Measurements from ENCODE around the gene ITSN2.

DNA sequence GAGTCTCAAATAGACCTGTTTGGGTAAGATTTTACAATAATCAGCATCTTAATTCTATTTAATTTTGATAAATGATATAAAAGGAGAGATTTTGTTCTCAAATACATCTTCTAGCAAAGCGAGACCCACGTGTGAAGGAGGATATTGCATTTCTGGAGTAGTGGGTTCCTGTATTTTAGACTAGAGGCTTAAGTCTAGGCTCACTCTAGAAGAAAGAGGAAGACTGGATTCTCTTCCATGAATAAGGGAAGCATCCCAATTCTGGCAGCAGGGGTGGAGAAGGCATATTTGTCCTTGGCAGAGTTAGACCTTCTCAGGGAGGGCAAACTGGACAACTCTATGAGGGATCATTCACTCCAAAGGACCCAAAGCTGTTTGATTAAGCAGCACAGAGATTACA is 196.7 kb downstream of the ITSN2 start:
- TF ChIP-seq, protein P1, sequence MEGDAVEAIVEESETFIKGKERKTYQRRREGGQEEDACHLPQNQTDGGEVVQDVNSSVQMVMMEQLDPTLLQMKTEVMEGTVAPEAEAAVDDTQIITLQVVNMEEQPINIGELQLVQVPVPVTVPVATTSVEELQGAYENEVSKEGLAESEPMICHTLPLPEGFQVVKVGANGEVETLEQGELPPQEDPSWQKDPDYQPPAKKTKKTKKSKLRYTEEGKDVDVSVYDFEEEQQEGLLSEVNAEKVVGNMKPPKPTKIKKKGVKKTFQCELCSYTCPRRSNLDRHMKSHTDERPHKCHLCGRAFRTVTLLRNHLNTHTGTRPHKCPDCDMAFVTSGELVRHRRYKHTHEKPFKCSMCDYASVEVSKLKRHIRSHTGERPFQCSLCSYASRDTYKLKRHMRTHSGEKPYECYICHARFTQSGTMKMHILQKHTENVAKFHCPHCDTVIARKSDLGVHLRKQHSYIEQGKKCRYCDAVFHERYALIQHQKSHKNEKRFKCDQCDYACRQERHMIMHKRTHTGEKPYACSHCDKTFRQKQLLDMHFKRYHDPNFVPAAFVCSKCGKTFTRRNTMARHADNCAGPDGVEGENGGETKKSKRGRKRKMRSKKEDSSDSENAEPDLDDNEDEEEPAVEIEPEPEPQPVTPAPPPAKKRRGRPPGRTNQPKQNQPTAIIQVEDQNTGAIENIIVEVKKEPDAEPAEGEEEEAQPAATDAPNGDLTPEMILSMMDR (IDR thresholded peaks at IDR 0.05; ENCODE audit: low read depth, low read length, missing input control), result no peak
- TF ChIP-seq TAF1 (conservative IDR thresholded peaks at IDR 0.05) (no peak), YY1 (IDR thresholded peaks at IDR 0.05) (no peak), JUND (IDR thresholded peaks at IDR 0.05) (no peak), SP1 (IDR thresholded peaks at IDR 0.05) (no peak), NR2F2 (IDR thresholded peaks at IDR 0.05) (no peak), RXRA (IDR thresholded peaks at IDR 0.05) (no peak)
- TF ChIP-seq, protein P2, sequence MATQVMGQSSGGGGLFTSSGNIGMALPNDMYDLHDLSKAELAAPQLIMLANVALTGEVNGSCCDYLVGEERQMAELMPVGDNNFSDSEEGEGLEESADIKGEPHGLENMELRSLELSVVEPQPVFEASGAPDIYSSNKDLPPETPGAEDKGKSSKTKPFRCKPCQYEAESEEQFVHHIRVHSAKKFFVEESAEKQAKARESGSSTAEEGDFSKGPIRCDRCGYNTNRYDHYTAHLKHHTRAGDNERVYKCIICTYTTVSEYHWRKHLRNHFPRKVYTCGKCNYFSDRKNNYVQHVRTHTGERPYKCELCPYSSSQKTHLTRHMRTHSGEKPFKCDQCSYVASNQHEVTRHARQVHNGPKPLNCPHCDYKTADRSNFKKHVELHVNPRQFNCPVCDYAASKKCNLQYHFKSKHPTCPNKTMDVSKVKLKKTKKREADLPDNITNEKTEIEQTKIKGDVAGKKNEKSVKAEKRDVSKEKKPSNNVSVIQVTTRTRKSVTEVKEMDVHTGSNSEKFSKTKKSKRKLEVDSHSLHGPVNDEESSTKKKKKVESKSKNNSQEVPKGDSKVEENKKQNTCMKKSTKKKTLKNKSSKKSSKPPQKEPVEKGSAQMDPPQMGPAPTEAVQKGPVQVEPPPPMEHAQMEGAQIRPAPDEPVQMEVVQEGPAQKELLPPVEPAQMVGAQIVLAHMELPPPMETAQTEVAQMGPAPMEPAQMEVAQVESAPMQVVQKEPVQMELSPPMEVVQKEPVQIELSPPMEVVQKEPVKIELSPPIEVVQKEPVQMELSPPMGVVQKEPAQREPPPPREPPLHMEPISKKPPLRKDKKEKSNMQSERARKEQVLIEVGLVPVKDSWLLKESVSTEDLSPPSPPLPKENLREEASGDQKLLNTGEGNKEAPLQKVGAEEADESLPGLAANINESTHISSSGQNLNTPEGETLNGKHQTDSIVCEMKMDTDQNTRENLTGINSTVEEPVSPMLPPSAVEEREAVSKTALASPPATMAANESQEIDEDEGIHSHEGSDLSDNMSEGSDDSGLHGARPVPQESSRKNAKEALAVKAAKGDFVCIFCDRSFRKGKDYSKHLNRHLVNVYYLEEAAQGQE (IDR thresholded peaks at IDR 0.05), result no peak
- TF ChIP-seq, protein P3, sequence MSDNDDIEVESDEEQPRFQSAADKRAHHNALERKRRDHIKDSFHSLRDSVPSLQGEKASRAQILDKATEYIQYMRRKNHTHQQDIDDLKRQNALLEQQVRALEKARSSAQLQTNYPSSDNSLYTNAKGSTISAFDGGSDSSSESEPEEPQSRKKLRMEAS (IDR thresholded peaks at IDR 0.05), result no peak
- TF ChIP-seq, protein P4, sequence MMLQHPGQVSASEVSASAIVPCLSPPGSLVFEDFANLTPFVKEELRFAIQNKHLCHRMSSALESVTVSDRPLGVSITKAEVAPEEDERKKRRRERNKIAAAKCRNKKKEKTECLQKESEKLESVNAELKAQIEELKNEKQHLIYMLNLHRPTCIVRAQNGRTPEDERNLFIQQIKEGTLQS (IDR thresholded peaks at IDR 0.05), result no peak
